Gastrocnemius medialis (tissue), 4 donors: ENCODE data around the gene CARMIL1. TPM values are rescaled to one million over a fixed set of nuclear protein-coding genes. Genes with fewer than 3 reads are reported as not detected.

ENCODE experiments used
- ATAC-seq, 2 donors: fragments of 150-250 bp; one replicate each; pipeline ENCODE4 v1.9.1; 2016
- DNase-seq, 2 donors: peaks; one replicate each; pipeline ENCODE4 v3.0.0-alpha.2; 2019
- H3K27ac ChIP-seq, 4 donors: fragments of 200-600 bp; sonication (generic); 1 replicate in 1 of 4; 2 replicates in 3 of 4; pipeline ENCODE4 v1.5.1; 2016 to 2018; ENCODE audit warnings: mild to moderate bottlenecking in 2 of 4, moderate library complexity in 1 of 4
- H3K27me3 ChIP-seq, 3 donors: fragments of 200-600 bp; sonication (generic) in 2 of 3; 1 replicate in 1 of 3; 2 replicates in 2 of 3; pipeline versions ENCODE4 v1.5.1 to v1.6.0; 2016 to 2019; ENCODE audit warnings: mild to moderate bottlenecking in 1 of 3, moderate library complexity in 1 of 3
- H3K36me3 ChIP-seq, 2 donors: fragments of 200-600 bp; sonication (generic) in 1 of 2; one replicate each; pipeline ENCODE4 v1.5.1; 2017 to 2018
- H3K4me1 ChIP-seq, 2 donors: fragments of 200-600 bp; sonication (generic) in 1 of 2; one replicate each; pipeline ENCODE4 v1.5.1; 2016 to 2017; ENCODE audit warnings: mild to moderate bottlenecking in 2 of 2
- H3K4me3 ChIP-seq, 4 donors: fragments of 200-600 bp; sonication (generic) in 3 of 4; 1 replicate in 1 of 4; 2 replicates in 3 of 4; pipeline ENCODE4 v1.5.1; 2016 to 2019; ENCODE audit warnings: mild to moderate bottlenecking in 2 of 4
- H3K9me3 ChIP-seq, 3 donors: fragments of 200-600 bp; sonication (generic) in 2 of 3; 1 replicate in 1 of 3; 2 replicates in 2 of 3; pipeline ENCODE4 v1.5.1; 2016 to 2019
- POLR2A ChIP-seq, 2 donors: fragments of 450-650 bp; IDR thresholded peaks; one replicate each; pipeline ENCODE4 v1.6.1; 2017; ENCODE audit warnings: antibody characterized with exemption in 2 of 2, mild to moderate bottlenecking in 2 of 2, moderate library complexity in 2 of 2
- in situ Hi-C, 4 donors: fragments of 200-750 bp; cut with MboI; loops; one replicate each; pipeline versions ENCODE4 v1.15.0 to v1.8.0; 2017; ENCODE audit warnings: low sequenced_read_pairs in 4 of 4
- intact Hi-C: fragments of 100-400 bp; cut with DNase I; formaldehyde crosslinking; loops from one replicate; pipeline ENCODE4 v1.15.1; 2023; ENCODE audit warnings: low total_unique reads
- total RNA-seq, 4 donors: library from RNA; depleted of rRNA; stranded (reverse); fragments of >200 nt; gene quantifications; one replicate each; pipeline versions ENCODE4 v1.1.0 to v1.2.3, GENCODE V29; 2016
- TF ChIP-seq, protein P1 (sequence below), 5 experiments: fragments of 450-650 bp in 3 of 5; fragments of 200-600 bp in 2 of 5; sonication (generic) in 2 of 5; IDR thresholded peaks in 4 of 5; conservative IDR thresholded peaks in 1 of 5; 1 replicate in 4 of 5; 2 replicates in 1 of 5; pipeline ENCODE4 v1.5.1; 2016 to 2019; ENCODE audit warnings: antibody characterized with exemption in 5 of 5, mild to moderate bottlenecking in 3 of 5, moderate library complexity in 3 of 5

Gene CARMIL1
- total RNA-seq, 4 donors from 2014 or later = 0.87 to 2.1 (median 1.7) TPM

DNA sequence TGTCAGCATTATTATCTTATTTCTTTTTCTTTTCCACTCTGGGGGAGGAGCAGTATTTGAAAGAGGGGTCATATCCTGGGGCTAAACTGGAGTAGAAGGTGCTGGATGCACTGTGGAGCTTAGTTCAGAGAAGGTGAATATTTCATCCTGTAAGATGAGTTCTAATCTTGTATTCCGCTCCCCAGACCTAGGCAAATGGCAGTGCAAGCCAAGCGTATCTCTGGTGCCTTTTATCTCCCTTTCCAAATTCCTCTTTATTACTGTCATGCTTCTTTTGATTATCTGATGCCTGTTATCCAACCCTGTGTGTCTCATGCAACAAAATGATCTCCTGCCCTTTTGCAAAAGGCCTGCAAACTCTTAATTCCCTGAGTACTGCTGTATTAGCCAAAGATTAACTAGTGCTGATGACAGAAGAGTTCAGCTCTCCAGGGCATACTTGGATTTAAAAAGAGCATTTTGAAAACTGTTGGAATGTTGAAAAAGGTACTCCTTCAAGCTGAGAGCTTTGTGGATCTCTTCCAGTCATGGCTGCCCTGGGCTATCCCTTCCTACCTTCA lies 138.0 kb downstream of the CARMIL1 start:
- Histone ChIP-seq H3K27me3 (no peaks in the 10 kb centered on the region), H3K36me3 (no peaks in the 10 kb centered on the region), H3K4me1 (peaks cover 0 to 4% of the 10 kb centered on the region in 2 donors), H3K9me3 (no peaks in the 10 kb centered on the region), H3K27ac (no peak overlapping the region), H3K4me3 (no peak overlapping the region)
- ATAC-seq = no peak
- intact Hi-C loops (no loop called here), in situ Hi-C loops (no loop called here)
- no peak for DNase-seq
- no peak for TF ChIP-seq POLR2A (IDR thresholded peaks at IDR 0.05)
- TF ChIP-seq, protein P1, sequence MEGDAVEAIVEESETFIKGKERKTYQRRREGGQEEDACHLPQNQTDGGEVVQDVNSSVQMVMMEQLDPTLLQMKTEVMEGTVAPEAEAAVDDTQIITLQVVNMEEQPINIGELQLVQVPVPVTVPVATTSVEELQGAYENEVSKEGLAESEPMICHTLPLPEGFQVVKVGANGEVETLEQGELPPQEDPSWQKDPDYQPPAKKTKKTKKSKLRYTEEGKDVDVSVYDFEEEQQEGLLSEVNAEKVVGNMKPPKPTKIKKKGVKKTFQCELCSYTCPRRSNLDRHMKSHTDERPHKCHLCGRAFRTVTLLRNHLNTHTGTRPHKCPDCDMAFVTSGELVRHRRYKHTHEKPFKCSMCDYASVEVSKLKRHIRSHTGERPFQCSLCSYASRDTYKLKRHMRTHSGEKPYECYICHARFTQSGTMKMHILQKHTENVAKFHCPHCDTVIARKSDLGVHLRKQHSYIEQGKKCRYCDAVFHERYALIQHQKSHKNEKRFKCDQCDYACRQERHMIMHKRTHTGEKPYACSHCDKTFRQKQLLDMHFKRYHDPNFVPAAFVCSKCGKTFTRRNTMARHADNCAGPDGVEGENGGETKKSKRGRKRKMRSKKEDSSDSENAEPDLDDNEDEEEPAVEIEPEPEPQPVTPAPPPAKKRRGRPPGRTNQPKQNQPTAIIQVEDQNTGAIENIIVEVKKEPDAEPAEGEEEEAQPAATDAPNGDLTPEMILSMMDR (IDR thresholded peaks at IDR 0.05 in 4 of 5, conservative IDR thresholded peaks at IDR 0.05 in 1 of 5) = no peak

GRCh38 chr6:25418454-25419052 lies 139.4 kb downstream of the CARMIL1 start:
- Histone ChIP-seq H3K4me3 (no peak overlapping the region), H3K4me1 (no peaks in the 10 kb centered on the region), H3K27me3 (no peaks in the 10 kb centered on the region), H3K9me3 (no peaks in the 10 kb centered on the region), H3K27ac (no peak overlapping the region), H3K36me3 (no peaks in the 10 kb centered on the region)
- ATAC-seq (no peak), DNase-seq (no peak)
- intact Hi-C loops = no loop called here
- TF ChIP-seq, protein P1 (IDR thresholded peaks at IDR 0.05 in 4 of 5, conservative IDR thresholded peaks at IDR 0.05 in 1 of 5) = no peak
- no peak for TF ChIP-seq POLR2A (IDR thresholded peaks at IDR 0.05)
- in situ Hi-C loops = no loop called here

DNA sequence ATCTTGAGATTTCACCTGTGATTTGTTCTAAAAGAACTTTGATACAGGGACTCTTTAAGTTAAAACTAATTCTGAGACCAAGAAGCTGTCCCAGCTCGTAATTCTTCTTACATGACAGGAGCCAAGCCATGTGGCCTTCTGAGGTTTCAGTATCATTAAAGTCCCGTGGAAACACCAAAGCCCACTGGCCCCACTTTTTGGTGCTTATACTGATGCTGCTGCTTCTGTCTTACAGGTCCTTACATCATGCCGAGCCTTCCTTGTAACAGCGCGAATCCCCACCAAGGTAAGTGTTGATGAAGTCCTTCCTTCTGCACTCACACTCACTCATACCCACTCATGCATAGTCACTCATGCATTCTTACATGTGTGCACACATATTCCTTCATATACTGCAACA lies 140.7 kb downstream of the CARMIL1 start:
- Histone ChIP-seq H3K27ac (no peak overlapping the region), H3K36me3 (no peaks in the 10 kb centered on the region), H3K27me3 (no peaks in the 10 kb centered on the region), H3K4me3 (no peak overlapping the region), H3K4me1 (no peaks in the 10 kb centered on the region), H3K9me3 (no peaks in the 10 kb centered on the region)
- in situ Hi-C loops (no loop called here), intact Hi-C loops (no loop called here)
- TF ChIP-seq, protein P1 (IDR thresholded peaks at IDR 0.05 in 4 of 5, conservative IDR thresholded peaks at IDR 0.05 in 1 of 5) = no peak
- TF ChIP-seq POLR2A (IDR thresholded peaks at IDR 0.05) = no peak
- no peak for ATAC-seq
- DNase-seq = no peak

- in situ Hi-C loops = no loop called here
- TF ChIP-seq, protein P1 (IDR thresholded peaks at IDR 0.05 in 4 of 5, conservative IDR thresholded peaks at IDR 0.05 in 1 of 5) = no peak
- no peak for TF ChIP-seq POLR2A (IDR thresholded peaks at IDR 0.05)
- DNase-seq = no peak
Measured at GRCh38 chr6:25423358-25423757, 144.2 kb downstream of the CARMIL1 start.

More at GRCh38 chr6:25423358-25423757, 144.2 kb downstream of the CARMIL1 start:
- no peaks in the 10 kb centered on the region for H3K36me3 ChIP-seq
- no peak overlapping the region for H3K4me3 ChIP-seq
- ATAC-seq = no peak
- no peak overlapping the region for H3K27ac ChIP-seq
- H3K4me1 ChIP-seq = no peaks in the 10 kb centered on the region
- H3K9me3 ChIP-seq = no peaks in the 10 kb centered on the region
- intact Hi-C loops = no loop called here
- H3K27me3 ChIP-seq = no peaks in the 10 kb centered on the region
